Measurements from ENCODE around the gene TPGS1.

DNA sequence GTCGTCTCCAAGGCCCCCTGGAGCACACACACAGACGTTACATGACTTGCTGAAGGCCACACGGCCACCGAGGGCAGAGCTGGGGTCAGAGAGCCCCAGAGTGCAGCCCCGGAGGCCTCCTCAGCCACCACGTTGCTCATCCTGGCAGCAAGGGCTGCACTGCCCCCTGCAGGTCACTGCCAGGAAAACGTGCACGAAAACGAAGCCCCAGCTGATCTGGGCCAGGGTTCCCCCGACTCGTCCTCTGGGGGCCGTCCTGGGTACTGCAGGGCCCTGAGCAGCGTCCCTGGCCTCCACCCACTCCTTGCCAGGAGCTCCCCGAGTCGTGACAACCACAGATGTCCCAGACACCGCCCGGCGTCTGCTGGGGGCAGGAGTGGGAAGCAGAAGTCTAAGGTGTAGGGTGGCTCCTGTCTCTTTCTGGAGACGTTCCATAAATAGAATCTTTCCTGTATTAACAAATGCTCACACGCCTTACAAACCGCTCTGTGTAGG lies 3.4 kb downstream of the TPGS1 start:
- TF ChIP-seq POLR2A (IDR thresholded peaks at IDR 0.05) (no peak), EP300 (IDR thresholded peaks at IDR 0.05) (no peak)
- TF ChIP-seq, protein P1, sequence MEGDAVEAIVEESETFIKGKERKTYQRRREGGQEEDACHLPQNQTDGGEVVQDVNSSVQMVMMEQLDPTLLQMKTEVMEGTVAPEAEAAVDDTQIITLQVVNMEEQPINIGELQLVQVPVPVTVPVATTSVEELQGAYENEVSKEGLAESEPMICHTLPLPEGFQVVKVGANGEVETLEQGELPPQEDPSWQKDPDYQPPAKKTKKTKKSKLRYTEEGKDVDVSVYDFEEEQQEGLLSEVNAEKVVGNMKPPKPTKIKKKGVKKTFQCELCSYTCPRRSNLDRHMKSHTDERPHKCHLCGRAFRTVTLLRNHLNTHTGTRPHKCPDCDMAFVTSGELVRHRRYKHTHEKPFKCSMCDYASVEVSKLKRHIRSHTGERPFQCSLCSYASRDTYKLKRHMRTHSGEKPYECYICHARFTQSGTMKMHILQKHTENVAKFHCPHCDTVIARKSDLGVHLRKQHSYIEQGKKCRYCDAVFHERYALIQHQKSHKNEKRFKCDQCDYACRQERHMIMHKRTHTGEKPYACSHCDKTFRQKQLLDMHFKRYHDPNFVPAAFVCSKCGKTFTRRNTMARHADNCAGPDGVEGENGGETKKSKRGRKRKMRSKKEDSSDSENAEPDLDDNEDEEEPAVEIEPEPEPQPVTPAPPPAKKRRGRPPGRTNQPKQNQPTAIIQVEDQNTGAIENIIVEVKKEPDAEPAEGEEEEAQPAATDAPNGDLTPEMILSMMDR (IDR thresholded peaks at IDR 0.05) = peak in 5 of 7 experiments; percentile 75 to 95 (median 89)
